T-helper 17 cell (primary cell): ENCODE results near the gene TARS1. TPM values are rescaled to one million over a fixed set of nuclear protein-coding genes. Genes with fewer than 3 reads are reported as not detected.

Source experiments
- ATAC-seq: fragments of 150-1000 bp; cut with Tn5 transposase; 2 replicates; pipeline ENCODE4 v1.10.0; 2021; ENCODE audit warnings: mild to moderate bottlenecking, moderate library complexity
- DNase-seq, 3 donors: peaks; one replicate each; pipeline versions ENCODE4 v3.0.0 to v3.0.0-alpha.2; 2020 to 2021
- H3K9me3 ChIP-seq: one replicate; pipeline ENCODE4 v1.7.0; 2013; ENCODE audit warnings: low read length, mild to moderate bottlenecking; ENCODE audit not compliant: control insufficient read depth, poor library complexity, severe bottlenecking
- H3K27ac Mint-ChIP-seq: one replicate; pipeline ENCODE4 v1.8.0; 2022; ENCODE audit warnings: mild to moderate bottlenecking, moderate library complexity, mixed read lengths
- H3K27me3 Mint-ChIP-seq: one replicate; pipeline ENCODE4 v1.8.0; 2022; ENCODE audit warnings: mixed read lengths
- H3K36me3 Mint-ChIP-seq: one replicate; pipeline ENCODE4 v1.8.0; 2022; ENCODE audit warnings: low read depth, mixed read lengths
- H3K4me1 Mint-ChIP-seq: one replicate; pipeline ENCODE4 v1.8.0; 2022; ENCODE audit warnings: mild to moderate bottlenecking, mixed read lengths
- H3K4me3 Mint-ChIP-seq: one replicate; pipeline ENCODE4 v1.8.0; 2022; ENCODE audit warnings: mild to moderate bottlenecking, moderate library complexity, mixed read lengths
- total RNA-seq, 4 donors: library from RNA in 2 of 4; stranded (reverse) in 2 of 4; gene quantifications; one replicate each; pipeline ENCODE4 v1.2.3 and lab custom pipeline; 2022 to 2026

TARS1 gene
- total RNA-seq, 2 donors from 2014 or later, result 49.0 to 55.4 TPM

GRCh38 chr5:33457126-33457525, 16.4 kb downstream of the TARS1 start:
- no peaks in the 10 kb centered on the region for H3K9me3 ChIP-seq
- peaks cover 3% of the 10 kb centered on the region for H3K36me3 Mint-ChIP-seq
- no peak for DNase-seq
- H3K27me3 Mint-ChIP-seq, result no peaks in the 10 kb centered on the region
- no peak overlapping the region for H3K27ac Mint-ChIP-seq
- no peak for ATAC-seq
- peaks cover 3% of the 10 kb centered on the region for H3K4me1 Mint-ChIP-seq
- no peak overlapping the region for H3K4me3 Mint-ChIP-seq

- no peak overlapping the region for H3K4me3 Mint-ChIP-seq
- ATAC-seq, result no peak
- H3K36me3 Mint-ChIP-seq, result no peaks in the 10 kb centered on the region
These were observed 17.1 kb downstream of the TARS1 start for GRCh38 chr5:33457817-33458216.

GRCh38 chr5:33460210-33460609, 19.4 kb downstream of the TARS1 start:
- Mint-ChIP-seq H3K36me3 (no peaks in the 10 kb centered on the region), H3K4me1 (no peaks in the 10 kb centered on the region), H3K27me3 (no peaks in the 10 kb centered on the region), H3K27ac (no peak overlapping the region), H3K4me3 (peak overlapping the region; percentile 25)
- no peak for DNase-seq
- no peaks in the 10 kb centered on the region for H3K9me3 ChIP-seq
- no peak for ATAC-seq

More at GRCh38 chr5:33457817-33458216, 17.1 kb downstream of the TARS1 start:
- Mint-ChIP-seq H3K27me3 (no peaks in the 10 kb centered on the region), H3K27ac (no peak overlapping the region), H3K4me1 (no peaks in the 10 kb centered on the region)
- no peak for DNase-seq
- H3K9me3 ChIP-seq, result no peaks in the 10 kb centered on the region

GRCh38 chr5:33462456-33462855, 21.7 kb downstream of the TARS1 start:
- H3K36me3 Mint-ChIP-seq, result no peaks in the 10 kb centered on the region
- H3K27ac Mint-ChIP-seq, result no peak overlapping the region
- no peak for ATAC-seq
- no peak overlapping the region for H3K4me3 Mint-ChIP-seq
- DNase-seq, result no peak
- H3K27me3 Mint-ChIP-seq, result no peaks in the 10 kb centered on the region
- H3K9me3 ChIP-seq, result no peaks in the 10 kb centered on the region
- H3K4me1 Mint-ChIP-seq, result no peaks in the 10 kb centered on the region

GRCh38 chr5:33465120-33465519, 24.4 kb downstream of the TARS1 start:
- no peak for DNase-seq
- H3K36me3 Mint-ChIP-seq, result no peaks in the 10 kb centered on the region
- H3K4me1 Mint-ChIP-seq, result no peaks in the 10 kb centered on the region

GRCh38 chr5:33468775-33469435, 28.1 kb downstream of the TARS1 start:
- no peaks in the 10 kb centered on the region for H3K4me1 Mint-ChIP-seq
- ATAC-seq, result no peak
- peaks cover 4% of the 10 kb centered on the region for H3K36me3 Mint-ChIP-seq
- no peak overlapping the region for H3K27ac Mint-ChIP-seq
- no peaks in the 10 kb centered on the region for H3K9me3 ChIP-seq
- no peak overlapping the region for H3K4me3 Mint-ChIP-seq
- no peaks in the 10 kb centered on the region for H3K27me3 Mint-ChIP-seq
- no peak for DNase-seq

More at GRCh38 chr5:33465120-33465519, 24.4 kb downstream of the TARS1 start:
- no peak for ATAC-seq
- H3K9me3 ChIP-seq, result no peaks in the 10 kb centered on the region
- Mint-ChIP-seq H3K4me3 (no peak overlapping the region), H3K27me3 (no peaks in the 10 kb centered on the region), H3K27ac (no peak overlapping the region)

GRCh38 chr5:33470544-33470943, 29.8 kb downstream of the TARS1 start:
- ATAC-seq, result no peak
- H3K4me3 Mint-ChIP-seq, result no peak overlapping the region
- H3K36me3 Mint-ChIP-seq, result peaks cover 12% of the 10 kb centered on the region
- no peak overlapping the region for H3K27ac Mint-ChIP-seq
- H3K4me1 Mint-ChIP-seq, result no peaks in the 10 kb centered on the region
- no peaks in the 10 kb centered on the region for H3K27me3 Mint-ChIP-seq
- no peaks in the 10 kb centered on the region for H3K9me3 ChIP-seq
- DNase-seq, result no peak

GRCh38 chr5:33472805-33473409, 32.1 kb downstream of the TARS1 start:
- no peak for ATAC-seq
- H3K36me3 Mint-ChIP-seq, result peaks cover 12% of the 10 kb centered on the region

GRCh38 chr5:33474004-33474403, 33.2 kb downstream of the TARS1 start:
- ATAC-seq (no peak), DNase-seq (no peak)
- H3K9me3 ChIP-seq, result no peaks in the 10 kb centered on the region
- Mint-ChIP-seq H3K4me1 (no peaks in the 10 kb centered on the region), H3K36me3 (peaks cover 12% of the 10 kb centered on the region), H3K27ac (no peak overlapping the region), H3K4me3 (no peak overlapping the region), H3K27me3 (no peaks in the 10 kb centered on the region)

More at GRCh38 chr5:33472805-33473409, 32.1 kb downstream of the TARS1 start:
- H3K4me3 Mint-ChIP-seq, result no peak overlapping the region
- no peak for DNase-seq
- H3K9me3 ChIP-seq, result no peaks in the 10 kb centered on the region
- H3K27me3 Mint-ChIP-seq, result no peaks in the 10 kb centered on the region
- H3K4me1 Mint-ChIP-seq, result no peaks in the 10 kb centered on the region
- H3K27ac Mint-ChIP-seq, result no peak overlapping the region

- peaks cover 12% of the 10 kb centered on the region for H3K36me3 Mint-ChIP-seq
- ATAC-seq, result no peak
These were observed 34.2 kb downstream of the TARS1 start for GRCh38 chr5:33474931-33475499.

GRCh38 chr5:33475706-33476105, 34.9 kb downstream of the TARS1 start:
- H3K4me3 Mint-ChIP-seq, result no peak overlapping the region
- peaks cover 15% of the 10 kb centered on the region for H3K36me3 Mint-ChIP-seq
- DNase-seq, result no peak
- no peaks in the 10 kb centered on the region for H3K4me1 Mint-ChIP-seq
- no peak overlapping the region for H3K27ac Mint-ChIP-seq
- H3K9me3 ChIP-seq, result no peaks in the 10 kb centered on the region
- ATAC-seq, result no peak
- H3K27me3 Mint-ChIP-seq, result no peaks in the 10 kb centered on the region

More at GRCh38 chr5:33474931-33475499, 34.2 kb downstream of the TARS1 start:
- H3K9me3 ChIP-seq, result no peaks in the 10 kb centered on the region
- Mint-ChIP-seq H3K27me3 (no peaks in the 10 kb centered on the region), H3K4me3 (no peak overlapping the region), H3K27ac (no peak overlapping the region), H3K4me1 (no peaks in the 10 kb centered on the region)
- DNase-seq, result no peak

GRCh38 chr5:33476992-33477391, 36.2 kb downstream of the TARS1 start:
- DNase-seq (no peak), ATAC-seq (no peak)
- Mint-ChIP-seq H3K4me1 (no peaks in the 10 kb centered on the region), H3K4me3 (no peak overlapping the region), H3K27me3 (no peaks in the 10 kb centered on the region), H3K36me3 (peaks cover 15% of the 10 kb centered on the region), H3K27ac (no peak overlapping the region)
- no peaks in the 10 kb centered on the region for H3K9me3 ChIP-seq

GRCh38 chr5:33477816-33478215, 37.1 kb downstream of the TARS1 start:
- Mint-ChIP-seq H3K4me3 (no peak overlapping the region), H3K36me3 (peaks cover 15% of the 10 kb centered on the region), H3K27ac (no peak overlapping the region), H3K4me1 (no peaks in the 10 kb centered on the region), H3K27me3 (no peaks in the 10 kb centered on the region)
- DNase-seq, result no peak
- H3K9me3 ChIP-seq, result no peaks in the 10 kb centered on the region
- ATAC-seq, result no peak

- Mint-ChIP-seq H3K4me1 (no peaks in the 10 kb centered on the region), H3K27ac (no peak overlapping the region), H3K36me3 (peaks cover 9% of the 10 kb centered on the region), H3K27me3 (no peaks in the 10 kb centered on the region), H3K4me3 (no peak overlapping the region)
- H3K9me3 ChIP-seq, result no peaks in the 10 kb centered on the region
- no peak for DNase-seq
- ATAC-seq, result no peak
These were observed 38.5 kb downstream of the TARS1 start for GRCh38 chr5:33479311-33479710.
